NCI-H226 (cell line): Measurements from ENCODE around the gene TDRD1.

Source experiments
- DNase-seq: peaks from one replicate; pipeline ENCODE4 v3.0.0-alpha.2; 2015

TDRD1 gene

DNA sequence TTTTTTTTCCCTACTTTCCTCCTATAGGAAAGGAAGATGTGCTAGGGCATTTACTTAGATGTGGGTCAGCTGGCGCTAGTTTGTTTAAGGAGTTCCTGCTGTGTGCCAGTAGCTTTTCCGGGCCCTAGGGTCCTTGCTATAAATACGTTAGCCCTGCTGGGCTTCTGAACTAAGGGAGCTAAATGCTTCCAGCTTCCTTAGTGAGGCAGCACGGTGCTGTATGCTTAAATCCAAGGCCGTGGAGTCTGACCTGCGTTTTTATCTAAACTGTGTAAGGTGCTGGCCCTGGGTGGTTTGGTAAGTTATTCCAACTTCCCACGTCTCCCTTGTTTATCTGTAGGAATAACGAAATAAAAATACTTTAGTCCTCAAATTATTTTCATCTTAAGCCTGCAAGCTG, 594 bp downstream of the TDRD1 start:
- DNase-seq: no peak

DNA sequence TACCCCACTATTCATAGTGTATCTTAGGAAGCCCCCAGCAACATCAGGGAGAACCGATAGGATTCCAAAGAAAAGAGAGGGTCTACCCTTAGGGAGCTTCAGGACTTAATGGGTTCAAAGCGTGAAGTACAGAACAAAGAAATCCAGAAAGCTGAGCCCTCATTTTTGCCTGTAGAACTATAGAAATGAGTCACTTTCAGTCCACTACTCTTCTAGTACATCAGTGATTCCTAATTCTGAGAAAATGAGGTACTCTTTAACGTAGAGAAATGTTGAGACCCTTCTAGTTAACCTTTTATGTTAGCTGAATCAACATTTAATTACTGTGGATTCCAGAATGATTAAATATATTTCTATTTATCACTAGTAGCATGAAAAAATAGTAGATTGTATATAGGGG, 1.8 kb downstream of the TDRD1 start:
- DNase-seq: no peak

DNA sequence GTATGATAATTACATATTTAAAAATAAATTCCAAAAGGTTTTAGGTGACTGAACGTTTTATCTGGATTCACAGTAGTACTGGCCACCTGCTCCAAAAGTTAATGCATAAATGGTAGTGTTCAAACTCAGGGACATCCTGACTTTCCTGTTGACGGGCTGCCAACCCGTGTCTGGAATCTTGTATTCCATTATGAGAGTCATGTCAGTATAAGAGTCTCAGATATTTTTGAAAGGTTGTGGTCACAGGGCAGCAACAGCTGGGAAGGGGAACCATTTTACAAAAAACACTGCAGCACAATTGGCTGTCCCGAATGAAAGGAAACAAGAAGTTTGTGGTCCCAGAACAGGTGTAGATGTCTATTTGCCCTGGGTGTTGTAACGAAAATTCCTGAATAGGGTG, 2.8 kb downstream of the TDRD1 start:
- DNase-seq: no peak

DNA sequence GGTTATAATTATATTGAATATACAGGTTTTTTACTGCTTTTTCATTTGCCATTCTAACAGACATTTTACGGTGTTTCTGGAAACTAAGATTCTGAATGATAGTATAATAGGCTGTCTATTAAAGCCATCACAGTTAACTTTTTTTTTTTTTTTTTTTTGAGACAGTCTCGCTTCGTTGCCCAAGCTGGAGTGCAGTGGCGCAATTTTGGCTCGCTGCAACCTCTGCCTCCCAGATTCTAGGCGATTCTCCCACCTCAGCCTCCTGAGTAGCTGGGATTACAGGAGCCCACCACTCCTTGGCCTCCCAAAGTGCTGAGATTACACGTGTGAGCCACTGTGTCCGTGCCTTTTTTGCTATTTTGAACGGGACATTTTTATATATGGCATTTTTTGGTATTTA, 4.4 kb downstream of the TDRD1 start:
- no peak for DNase-seq

DNA sequence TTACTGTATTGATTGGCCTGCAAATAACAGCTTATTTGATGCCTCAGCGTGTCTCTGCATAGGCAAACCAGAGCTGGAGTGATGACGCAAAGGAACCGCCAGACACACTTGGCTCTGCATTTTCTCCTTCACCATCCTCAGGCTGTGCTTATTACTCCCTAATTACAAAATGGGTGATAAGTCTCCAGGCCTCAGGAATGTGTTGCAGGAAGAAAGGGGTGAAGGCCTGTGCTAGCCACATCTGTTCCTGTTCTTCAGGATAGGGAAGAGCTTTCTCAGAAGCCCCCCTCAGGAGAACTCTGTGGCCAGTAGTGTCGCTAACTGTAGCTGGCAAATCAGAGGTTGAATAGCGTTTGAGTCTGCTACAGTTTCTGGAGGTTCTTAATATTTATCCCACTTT, 5.1 kb downstream of the TDRD1 start:
- DNase-seq: no peak

DNA sequence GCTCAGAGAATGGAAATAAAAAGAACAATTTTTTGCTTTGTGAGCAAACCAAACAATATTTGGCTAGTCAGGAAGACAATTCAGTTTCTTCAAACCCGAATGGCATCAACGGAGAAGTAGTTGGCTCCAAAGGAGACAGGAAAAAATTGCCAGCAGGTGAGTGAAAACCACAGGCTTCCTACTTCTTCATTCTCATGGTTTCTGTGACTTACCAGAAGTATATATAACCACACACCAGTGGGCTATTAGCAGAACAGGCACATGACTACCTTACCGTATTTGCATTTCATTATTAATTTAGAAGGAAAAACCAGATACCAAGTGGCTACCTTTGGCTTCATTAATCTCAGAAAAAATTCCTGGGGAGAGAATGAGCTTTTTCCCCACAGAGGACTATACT, 8.8 kb downstream of the TDRD1 start:
- no peak for DNase-seq

DNA sequence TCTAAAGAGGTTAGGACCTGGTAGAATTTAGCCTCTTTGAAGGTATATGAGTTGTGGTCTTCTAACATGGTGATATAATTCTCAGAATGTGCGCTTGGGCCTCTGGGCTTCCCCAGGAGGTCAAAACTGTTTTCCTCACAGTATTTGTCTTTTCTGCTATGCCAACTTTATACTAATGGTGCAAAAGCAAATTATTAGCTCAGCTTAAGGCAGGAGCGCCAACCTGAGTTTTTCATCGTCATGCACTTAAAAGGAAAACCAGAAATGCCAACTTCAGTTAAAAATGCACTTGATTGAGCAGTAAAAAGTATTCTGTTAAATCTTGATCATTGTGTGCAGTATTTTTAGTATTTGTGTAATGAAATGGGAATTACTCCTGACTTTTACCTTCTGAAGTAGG, 9.7 kb downstream of the TDRD1 start:
- no peak for DNase-seq

DNA sequence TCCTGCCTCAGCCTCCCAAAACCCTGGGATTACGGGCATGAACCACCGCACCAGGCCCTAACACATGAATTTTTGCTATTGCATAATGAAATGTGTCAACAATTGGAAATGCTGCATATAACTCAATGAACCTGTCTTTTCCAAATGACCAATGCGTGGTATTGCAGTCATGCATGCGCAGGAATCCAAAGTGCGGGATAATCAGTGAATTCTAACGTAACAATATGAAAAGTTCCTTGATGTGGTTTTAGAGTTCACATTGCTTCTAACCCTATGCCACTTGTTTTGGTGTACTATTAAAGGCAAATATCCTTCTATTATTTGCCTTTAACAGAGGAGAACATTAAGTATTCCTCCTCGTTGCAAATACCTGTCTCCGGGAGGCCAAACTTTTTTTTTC, 10.5 kb downstream of the TDRD1 start:
- no peak for DNase-seq

DNA sequence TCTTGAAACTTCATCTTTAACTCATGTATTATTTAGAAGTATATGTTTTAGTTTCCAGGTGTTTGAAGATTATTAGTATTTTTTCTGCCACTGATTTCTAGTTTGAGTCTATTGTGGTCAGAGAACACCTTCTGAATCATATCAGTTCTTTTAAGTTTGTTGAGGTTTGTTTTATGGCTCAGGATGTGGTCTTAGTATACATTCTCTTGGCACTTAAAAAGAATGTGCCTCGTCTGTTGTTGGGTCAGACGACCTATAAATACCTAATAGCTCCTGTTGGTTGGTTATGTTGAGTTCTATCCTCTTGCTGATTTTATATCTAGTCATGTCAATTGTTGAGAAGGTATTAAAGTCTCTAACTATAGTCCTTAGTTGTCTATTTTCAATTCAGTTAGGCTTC, 15.9 kb downstream of the TDRD1 start:
- no peak for DNase-seq

DNA sequence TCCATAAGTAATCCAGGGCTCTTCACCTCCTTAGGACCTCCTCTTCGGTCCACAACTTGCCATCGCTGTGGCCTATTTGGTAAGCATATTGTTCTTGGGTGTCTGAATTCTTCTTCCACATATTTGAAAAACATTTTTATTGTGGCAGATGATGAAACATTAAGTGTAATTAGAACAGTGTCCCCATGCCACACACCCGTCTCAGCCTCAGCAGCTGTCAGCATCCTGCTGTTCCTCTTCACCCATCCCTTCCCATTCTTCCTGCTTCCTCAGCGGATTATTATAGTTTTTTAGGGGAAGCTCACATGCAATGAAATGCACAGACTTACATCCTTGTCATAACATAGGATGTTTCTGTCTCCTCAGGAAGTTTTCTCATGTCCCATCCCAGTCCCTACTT, 20.1 kb downstream of the TDRD1 start:
- DNase-seq: no peak

DNA sequence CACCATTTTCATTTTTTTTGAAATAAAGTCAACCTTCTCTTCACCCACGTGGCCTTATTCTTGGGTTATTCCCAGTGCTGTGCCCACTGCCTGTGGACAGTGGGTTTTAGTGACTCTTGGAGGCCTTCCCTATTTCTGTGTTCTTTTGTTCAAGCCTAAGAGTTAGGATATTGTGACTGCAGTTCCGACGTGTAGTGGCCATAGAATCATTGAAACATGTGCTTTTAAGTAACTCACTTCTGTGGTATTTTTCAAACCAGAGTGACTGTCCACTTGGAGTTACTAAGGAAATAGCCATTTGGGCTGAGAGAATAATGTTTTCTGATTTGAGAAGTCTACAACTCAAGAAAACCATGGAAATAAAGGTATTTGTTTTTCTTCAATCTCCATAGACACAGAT, 23.7 kb downstream of the TDRD1 start:
- no peak for DNase-seq

DNA sequence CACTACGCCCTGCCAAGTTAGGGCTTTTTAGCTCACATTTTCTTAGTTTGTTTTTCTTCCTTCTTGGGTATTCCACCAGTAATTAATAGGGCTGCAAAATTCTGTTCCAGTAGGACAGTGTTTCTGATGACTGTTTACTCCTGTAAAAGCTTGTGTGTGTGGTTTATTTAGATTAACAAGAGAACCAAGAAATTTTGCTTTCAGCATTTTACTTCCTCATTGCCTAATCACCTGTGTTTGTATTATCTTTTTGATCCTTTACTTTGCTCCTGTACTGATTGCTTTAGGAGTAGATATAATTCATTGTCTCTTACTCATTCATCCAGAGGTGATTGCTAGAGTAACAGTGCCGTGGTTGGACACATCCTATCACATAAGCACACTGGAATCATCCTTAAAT, 27.7 kb downstream of the TDRD1 start:
- DNase-seq: no peak

DNA sequence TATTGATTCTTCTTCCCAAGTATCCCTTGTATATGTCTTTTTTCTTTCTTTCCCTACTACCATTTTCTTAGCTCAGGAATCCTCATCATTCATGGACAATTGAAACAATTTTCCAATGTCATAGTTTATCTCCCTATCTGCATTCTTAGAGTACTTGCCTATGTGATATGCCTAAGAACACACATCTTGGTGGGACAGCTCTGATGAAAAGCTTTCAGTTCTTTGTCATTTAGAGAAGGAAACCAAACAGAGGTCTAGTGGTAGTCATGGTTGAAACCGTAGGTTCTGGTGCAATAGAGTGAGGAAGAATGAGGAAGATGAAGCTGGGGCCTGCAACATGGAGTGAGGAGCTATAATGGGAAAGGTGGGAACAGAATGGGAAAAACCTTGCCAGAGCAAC, 28.2 kb downstream of the TDRD1 start:
- no peak for DNase-seq

DNA sequence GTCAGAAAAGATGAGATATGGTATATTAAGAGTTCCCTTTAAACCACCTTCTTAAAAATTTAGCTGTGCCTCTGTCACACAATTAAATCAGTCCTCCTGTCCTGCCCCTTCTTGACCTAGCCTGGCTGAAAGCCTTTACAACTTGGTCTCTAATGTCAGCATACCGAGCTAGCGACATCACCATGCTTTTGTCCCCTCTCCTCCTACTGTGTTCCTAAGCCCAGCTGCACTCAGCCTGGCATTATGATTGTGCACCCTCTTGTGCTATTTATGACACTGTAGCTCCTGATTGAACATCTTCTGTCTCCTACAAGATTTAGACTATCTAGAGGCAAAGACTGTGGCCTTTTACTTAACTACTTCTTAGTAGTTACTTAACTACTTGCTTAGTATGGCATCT, 29.2 kb downstream of the TDRD1 start:
- DNase-seq: no peak

DNA sequence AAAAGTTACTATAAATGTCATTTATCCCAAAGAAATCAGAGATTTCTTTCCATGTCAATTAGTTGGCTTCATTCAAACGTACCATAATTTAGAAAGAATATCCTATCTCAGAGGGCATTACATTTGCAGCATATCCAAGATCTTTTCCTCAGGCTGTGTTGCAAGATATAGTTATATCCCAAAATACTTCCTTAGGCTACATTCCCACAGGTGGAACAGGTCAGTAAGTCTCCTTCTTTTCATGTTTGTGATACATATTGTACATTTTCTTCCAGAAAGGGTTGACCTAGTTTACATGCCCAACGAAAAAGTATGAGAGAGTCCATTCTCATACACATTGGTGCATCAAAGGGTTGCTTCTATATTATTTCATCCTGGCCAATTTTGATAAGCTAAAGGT, 33.0 kb downstream of the TDRD1 start:
- DNase-seq: no peak

DNA sequence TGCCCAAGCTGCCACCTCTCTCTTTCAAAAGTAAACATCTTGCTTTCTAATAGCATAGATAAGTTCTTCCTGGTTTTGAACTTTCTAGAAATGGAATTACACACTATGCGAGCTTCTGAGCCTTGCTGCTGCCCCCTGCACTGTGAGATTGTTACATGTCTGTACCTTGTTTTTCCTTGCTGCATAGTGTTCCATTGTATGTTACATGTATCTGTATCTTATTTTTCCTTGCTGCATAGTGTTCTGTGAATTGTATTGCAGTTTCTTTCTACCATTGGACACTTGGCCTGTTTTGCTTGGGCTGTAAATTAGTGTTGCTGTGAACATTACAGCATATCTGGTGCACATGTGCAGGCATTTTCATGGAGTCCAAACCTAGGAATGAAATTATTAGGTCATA, 35.9 kb downstream of the TDRD1 start:
- no peak for DNase-seq

DNA sequence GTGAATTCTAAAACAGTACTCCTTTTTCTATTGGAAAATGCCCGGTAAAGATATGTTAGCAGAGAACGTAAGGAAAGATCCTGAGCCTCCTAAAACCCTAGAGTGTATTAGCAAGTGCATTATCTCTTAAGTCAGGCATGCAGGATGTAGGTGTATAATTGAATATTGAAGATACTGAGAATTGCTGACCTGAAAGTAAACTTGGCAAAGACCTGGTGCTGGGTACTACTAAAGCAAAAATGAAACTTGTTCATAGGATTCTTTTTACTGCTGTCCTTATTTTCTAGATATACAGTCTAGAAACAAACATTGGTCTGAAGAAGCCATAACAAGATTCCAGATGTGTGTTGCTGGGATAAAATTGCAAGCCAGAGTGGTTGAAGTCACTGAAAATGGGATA, 41.1 kb downstream of the TDRD1 start:
- DNase-seq: no peak

DNA sequence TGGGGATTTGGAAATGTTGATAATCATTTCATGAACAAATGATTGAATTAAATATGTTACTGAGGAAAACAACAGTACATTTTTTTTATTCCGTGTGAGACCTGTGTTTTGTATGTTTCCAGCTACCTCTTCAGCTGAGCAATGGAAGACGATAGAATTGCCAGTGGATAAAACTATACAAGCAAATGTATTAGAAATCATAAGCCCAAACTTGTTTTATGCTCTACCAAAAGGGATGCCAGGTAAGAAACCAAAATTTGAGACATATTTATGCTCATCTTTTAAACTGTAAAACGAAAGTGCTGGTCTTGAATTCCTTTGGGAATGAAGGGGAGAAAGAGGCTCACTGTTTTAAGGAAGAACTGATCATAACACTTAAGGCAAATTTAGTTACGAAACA, 42.1 kb downstream of the TDRD1 start:
- DNase-seq: no peak

DNA sequence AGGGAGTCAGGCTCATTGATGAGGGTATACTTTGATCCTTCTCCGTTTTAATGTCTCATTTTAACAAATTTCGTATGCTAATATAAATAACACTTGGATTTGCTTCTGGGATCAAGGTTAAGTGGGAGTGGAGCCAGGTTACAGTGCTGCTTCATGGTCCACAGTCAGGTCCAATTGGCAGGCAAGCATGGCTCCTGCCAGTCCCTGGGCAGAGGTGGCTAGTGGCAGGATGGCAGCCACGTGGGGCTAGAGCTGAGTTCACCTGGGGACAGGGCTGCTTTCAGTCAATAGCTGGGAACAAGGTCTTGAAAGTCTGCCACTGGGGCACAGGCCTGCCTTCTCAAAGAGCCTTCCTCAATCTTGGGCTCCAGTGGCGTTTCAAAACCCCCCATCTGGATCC, 43.9 kb downstream of the TDRD1 start:
- DNase-seq: no peak

DNA sequence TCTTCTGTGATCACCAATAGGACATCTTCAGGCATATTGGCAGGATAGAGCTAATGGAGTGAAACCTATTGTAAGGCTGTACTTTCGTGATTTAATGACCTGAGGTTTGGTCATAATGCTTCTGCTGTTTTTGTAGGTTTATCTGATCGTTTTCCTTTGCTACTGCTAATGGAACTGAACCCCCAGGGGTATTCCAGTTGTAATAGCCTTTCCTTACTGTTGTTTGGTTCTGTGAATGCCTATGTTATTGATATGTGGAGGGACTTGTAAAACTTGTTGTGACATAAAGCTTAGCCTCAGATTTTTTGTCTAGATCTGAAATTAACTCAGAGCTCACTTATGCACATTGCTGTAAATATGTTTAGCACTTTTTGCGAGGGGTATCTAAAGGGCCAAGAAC, 49.0 kb downstream of the TDRD1 start:
- DNase-seq: no peak

DNA sequence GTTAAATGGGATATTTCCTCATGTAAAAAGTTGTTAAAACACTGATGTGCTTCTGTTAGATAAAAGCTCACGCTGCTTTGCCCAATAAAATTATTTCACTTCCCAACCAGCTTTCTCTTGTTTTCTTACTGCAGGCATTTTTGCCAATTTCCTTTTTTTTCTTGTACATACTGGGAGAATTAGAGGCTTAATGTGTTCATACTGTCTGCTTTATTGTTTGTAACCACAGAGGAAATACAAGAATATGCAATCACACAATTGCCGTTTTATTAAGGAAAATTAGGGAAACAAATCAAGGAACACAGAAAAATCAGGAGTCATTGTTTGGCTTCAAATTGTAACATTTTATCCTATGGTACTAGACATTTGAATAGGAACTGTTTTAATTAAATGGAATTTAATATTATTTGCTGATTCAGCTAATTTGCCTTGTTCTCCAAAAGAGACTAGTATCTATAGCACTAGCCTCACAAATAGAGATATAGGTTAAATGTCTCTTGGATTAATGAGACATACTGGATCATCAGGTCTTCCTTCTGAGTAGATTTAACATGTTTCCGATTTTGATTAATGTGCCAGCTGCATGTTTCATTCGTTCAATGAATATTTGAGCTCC, 53.5 kb downstream of the TDRD1 start:
- DNase-seq: no peak

DNA sequence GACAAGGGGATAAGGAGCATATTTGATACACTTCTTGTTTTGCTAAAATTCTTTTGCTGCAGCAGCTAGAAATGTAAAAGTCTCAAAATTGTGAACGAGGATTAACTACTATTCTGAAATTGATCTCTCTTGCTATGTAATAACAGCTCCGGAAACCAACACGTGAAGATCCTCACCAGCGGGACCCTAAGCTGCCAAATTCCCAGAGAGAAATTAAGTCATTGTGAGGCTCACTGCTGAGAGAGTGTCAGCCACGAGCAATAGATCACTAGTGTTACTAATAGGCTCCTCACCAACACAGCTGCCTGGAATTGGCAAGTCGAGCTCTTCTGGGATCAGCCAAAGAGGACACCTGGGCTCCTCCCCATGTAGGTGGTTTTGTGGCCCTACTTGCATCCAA, 54.3 kb downstream of the TDRD1 start:
- DNase-seq: no peak

DNA sequence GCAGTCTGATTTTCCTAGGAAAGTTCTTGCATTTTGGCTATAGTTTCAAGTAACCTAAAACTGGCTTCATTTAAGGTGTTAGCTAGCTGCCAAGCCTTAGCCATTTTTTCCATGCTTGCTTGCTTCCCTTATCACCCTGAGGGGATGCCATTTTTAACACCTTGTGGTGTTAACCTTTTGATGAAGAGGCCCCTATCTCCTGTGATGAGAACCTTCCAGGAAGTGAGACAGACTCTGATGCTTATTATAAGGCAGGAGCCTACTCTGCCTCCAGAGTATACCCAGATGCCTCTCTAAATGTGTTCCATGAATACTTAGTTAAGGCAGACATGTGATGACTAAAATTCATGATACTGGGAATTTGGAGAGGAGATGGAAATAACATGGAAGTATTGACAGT, 55.0 kb downstream of the TDRD1 start:
- no peak for DNase-seq

DNA sequence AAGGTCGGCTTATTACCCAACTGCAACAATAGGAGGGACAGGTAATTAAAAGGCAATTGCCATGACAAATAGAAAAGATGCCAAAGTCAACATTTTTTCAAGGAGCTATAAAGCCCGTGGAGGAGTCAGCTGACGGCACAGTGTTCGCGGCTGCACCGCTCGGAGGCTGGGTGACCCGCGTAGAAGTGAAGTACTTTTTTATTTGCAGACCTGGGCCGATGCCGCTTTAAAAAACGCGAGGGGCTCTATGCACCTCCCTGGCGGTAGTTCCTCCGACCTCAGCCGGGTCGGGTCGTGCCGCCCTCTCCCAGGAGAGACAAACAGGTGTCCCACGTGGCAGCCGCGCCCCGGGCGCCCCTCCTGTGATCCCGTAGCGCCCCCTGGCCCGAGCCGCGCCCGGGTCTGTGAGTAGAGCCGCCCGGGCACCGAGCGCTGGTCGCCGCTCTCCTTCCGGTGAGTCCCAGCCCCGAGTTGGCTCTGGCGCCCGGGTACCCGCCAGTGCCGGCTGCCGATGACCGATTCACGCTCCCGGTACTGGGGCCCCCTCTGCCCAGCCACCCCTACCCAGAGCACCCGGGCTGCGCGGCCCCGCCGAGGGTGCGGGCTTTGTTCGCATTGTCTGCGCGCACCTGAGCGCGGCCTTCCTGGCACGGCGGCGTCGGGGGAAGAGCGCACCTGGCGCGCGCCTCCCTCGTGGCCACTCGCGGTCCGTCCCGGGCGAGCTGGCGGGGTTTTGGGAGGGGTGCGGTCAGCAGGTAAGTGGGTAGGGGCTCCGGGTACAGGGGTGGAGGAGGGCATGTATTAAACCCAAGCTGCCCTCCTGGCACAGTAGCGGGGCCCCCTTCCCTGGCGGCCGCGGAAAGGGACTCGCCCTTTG, 60.2 kb downstream of the TDRD1 start, which contains the start of gene VWA2:
TSS of gene VWA2 (plus strand) at position 138 of the 877 bp plus-strand sequence. CDS start 9,460 bp downstream, outside the sequence.
- no peak for DNase-seq

DNA sequence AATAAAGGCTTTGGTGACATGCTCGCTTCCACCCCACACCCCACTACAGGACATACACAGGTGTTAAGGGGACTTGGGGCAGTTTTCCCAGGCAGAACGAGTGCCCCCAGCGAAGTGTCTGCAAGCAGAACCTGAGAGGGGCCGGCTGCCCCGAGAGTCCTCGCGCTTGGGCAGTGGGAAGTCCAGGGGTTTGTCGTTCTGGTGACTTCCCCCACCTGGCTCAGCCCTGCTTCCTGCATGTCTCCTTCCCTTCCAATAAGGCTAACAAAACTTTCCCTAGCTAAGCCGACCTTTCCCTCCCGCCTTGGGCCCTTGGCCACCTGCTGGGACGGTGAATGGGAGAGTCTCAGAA, 60.8 kb downstream of the TDRD1 start:
- DNase-seq: no peak
